Measurements from ENCODE around the gene SMIM24.
"Not testable (repeated sequence)": the region's sequence is repeated elsewhere in the genome, so short reads cannot be mapped to it uniquely, and the experiment has no call there.

The SMIM24 gene

DNA sequence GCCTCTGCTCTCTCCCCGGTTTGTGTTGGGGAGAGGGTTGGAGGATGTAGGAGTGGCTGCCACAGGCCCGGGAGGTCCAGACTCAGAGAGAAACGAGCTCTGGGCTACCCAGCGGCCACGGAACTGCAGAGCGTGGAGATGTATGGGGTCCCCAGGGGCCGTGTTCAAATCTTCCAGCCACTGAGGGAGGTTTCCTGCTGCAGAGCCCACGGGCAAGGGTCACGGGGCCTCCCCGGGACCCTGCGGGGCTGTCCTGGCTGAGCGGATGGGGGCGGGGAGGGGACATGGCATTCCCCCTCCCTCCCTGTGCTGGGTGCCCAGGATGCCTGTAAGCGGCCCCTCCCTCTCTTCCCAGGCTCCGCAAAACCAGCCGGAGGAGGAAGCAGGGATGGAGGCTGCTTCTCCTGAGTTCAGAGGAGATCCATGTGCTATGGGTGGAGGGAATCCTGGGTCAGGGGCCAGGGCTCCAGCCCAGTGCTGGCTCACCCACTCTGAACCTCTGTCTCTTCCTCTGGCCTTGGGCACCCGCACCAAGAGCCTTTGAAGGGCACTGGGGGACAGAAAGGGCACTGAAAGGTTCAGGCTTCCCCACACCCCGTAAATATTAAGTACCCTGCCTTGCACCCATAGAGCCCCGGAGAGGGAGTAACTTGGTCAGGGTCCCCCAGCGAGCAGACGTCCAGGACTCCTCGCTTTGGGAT lies 22.6 kb downstream of the SMIM24 start:
- H3K4me3 ChIP-seq (ENCODE audit: low read depth, low read length) = no peak overlapping the region

DNA sequence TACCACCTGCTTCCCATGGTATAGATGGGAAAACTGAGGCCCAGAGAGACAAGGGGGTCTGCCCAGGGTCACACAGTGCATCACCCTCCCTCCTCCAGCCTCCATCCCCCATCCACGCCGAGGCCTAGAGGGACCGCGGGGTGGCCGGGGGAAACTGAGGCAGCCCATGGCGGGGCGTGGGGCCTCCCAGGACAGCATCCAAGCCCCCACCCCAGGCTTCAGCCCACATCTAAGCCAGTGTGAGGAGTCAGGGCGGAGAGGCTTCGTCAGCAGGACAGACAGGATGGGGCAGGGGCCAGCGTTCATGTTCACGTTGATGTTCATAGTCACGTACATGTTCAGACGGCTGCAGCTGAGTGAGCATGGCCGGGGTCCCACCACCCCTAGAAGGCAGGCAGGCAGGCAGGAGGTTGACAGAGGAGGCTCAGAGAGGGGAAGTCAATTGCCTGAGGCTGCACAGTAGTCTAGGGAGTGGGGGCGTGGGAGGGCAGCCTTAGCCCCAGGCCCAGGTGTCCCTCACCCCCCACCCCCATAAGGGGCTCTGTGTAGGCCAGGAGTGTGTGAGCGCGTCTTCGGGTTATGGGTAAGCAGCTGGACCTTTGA lies 23.3 kb downstream of the SMIM24 start:
- no peak overlapping the region for H3K4me3 ChIP-seq (ENCODE audit: low read depth, low read length)

DNA sequence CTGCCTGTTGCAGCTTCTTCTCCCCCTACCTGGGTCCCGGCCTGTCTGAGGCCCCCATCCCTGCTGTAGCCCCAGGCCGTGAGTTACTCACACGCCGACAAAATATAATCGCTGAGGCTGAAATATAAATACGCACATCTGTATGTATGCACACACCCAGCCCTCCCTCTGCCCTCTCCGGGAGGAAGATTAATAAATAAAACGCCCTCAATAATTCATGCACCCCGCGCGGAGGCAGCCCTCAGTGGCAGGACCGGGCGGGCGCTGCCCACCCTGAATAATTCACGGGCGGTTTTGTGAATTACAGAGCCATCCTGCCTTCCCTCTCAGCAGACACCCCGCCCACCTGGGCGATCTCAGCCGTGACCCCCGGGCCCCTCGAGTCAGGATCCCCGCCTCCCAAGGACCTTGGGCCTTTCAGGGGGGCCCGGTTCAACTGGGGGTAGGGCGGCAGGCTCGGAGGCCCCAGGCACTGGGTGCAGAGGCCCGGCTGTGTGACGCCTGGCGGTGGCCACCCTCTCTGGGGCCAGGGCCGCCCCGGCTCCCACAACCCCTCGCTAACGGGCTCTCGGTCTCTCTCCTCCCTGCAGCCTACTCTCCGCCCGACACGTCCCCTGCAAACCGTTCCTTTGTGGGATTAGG lies 24.2 kb downstream of the SMIM24 start:
- H3K4me3 ChIP-seq (ENCODE audit: low read depth, low read length) = no peak overlapping the region

DNA sequence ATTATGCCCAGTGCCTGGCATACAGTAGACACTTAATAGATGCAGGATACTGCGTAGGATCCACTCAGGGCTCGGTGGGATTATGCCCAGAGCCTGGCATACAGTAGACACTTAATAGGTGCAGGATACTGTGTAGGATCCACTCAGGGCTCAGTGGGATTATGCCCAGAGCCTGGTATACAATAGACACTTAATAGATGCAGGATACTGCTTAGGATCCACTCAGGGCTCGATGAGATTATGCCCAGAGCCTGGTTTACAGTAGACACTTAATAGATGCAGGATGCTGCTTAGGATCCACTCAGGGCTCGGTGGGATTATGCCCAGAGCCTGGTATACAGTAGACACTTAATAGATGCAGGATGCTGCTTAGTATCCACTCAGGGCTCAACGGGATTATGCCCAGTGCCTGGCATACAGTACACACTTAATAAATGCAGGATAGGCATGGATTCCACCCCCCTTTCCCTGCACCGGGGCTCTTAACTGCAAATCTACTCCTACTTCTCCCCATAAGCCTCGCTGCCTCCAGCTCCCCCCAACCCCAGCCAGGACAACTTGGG lies 24.9 kb downstream of the SMIM24 start:
- H3K4me3 ChIP-seq (ENCODE audit: low read depth, low read length) = no peak overlapping the region

DNA sequence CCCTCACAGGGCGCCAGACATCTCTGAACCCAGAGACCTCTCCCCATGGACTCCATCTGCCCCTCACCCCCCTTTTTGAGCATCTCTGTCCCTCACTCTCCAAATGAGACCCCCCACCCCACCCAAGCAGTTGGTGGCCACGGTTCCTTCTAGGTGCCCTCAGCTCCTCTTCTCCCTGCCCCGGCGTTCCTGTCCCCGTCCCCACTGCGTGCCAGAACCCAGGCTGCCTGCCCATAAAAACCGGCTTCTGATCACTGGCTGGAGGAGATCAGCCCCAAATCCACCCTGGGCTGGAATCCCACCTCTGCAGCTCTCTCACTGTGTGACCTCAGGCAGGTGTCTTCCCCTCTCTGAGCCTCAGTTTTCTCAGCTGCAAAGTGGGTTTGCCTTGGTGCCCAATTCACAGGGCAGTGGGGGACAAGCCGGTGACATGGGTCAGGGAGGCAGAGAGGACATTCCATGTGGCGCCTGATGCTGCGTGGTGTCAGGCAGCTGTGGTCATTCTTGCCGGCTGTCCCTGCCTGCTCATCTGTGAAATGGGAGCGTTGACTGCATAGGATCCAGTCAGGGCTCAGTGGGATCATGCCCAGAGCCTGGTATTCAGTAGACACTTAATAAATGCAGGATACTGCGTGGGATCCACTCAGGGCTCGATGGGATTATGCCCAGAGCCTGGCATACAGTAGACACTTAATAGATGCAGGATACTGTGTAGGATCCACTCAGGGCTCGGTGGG lies 25.5 kb downstream of the SMIM24 start:
- H3K4me3 ChIP-seq (ENCODE audit: low read depth, low read length) = no peak overlapping the region

DNA sequence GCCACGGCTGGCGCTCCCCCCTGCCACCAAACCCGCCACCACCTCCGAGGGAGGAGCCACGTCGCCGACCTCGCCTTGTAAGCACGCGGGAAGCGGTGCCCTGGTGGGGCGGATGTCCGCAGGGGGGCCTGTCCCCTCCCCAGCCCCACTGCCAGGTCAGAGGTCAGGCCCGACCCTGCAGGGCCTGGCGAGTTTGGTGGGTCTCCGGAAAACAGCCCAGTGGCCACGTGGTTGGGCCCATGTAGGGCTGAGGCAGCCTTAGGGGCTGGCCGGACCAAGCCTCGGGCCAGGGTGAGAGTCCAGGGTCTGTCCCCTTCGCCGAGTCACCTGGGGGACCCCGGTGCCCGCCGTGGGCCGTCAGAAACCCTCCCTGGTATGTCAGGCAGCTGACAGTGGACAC lies 26.5 kb downstream of the SMIM24 start:
- H3K4me3 ChIP-seq (ENCODE audit: low read depth, low read length) = no peak overlapping the region

DNA sequence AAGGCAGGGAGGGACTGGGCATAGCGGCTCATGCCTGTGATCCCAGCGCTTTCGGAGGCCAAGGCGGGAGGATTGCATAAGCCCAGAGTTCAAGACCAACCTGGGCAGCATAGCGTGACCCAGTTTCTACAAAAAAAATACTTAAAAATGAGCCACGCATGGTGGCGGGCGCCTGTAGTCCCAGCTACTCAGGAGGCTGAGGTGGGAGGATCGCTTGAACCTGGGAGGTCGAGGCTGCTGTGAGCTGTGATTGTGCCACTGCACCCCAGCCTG lies 27.4 kb downstream of the SMIM24 start:
- not testable (repeated sequence) for H3K4me3 ChIP-seq (ENCODE audit: low read depth, low read length)

DNA sequence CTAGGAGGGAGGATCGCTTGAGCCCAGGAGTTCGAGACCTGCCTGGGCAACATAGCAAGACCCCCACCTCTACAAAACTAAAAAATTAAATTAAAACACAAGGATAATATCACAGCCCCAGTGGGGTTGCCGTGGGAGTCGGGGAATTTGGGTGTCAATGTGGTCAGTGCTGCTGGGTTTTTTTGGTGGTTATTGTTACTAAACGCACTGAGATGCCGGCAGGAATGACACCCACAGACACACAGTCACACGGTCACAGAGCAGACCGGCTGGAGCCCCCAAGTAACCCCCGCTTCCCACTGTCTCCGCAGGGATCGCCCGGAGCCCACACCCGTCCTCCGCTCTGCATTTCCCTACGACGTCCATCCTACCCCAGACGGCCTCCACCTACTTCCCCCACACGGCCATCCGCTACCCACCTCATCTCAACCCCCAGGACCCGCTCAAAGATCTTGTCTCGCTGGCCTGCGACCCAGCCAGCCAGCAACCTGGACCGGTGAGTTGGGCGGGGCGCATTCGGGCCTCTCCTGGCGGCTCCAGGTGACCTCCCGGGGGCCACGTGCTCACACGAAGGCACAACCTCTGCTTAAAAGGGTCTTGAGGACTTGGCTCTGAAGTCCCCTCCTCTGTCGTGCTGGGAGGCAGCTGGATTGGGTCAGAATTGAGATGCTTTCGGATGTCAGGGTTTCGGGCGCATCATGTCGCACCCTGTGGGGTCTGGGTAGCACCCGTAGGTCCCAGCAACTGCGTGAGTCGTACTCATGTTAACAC lies 28.0 kb downstream of the SMIM24 start:
- no peak overlapping the region for H3K4me3 ChIP-seq (ENCODE audit: low read depth, low read length)

DNA sequence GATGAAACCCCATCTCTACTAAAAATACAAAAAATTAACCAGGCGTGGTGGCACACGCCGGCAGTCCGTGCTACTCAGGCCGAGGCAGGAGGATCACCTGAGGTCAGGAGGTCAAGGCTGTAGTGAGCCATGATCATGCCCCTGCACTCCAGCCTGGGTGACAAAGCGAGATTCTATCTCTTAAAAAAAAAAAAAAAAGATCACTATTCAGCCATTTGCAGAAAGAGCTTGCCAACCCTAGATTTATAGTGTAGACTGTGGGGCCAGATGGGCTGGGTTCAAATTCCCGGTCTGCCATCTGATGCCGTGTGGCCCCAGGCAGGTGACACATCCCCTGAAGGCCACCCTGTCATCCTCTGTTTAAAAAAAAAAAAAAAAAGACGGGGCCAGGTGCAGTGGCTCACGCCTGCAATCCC lies 28.9 kb downstream of the SMIM24 start:
- H3K4me3 ChIP-seq (ENCODE audit: low read depth, low read length) = no peak overlapping the region

DNA sequence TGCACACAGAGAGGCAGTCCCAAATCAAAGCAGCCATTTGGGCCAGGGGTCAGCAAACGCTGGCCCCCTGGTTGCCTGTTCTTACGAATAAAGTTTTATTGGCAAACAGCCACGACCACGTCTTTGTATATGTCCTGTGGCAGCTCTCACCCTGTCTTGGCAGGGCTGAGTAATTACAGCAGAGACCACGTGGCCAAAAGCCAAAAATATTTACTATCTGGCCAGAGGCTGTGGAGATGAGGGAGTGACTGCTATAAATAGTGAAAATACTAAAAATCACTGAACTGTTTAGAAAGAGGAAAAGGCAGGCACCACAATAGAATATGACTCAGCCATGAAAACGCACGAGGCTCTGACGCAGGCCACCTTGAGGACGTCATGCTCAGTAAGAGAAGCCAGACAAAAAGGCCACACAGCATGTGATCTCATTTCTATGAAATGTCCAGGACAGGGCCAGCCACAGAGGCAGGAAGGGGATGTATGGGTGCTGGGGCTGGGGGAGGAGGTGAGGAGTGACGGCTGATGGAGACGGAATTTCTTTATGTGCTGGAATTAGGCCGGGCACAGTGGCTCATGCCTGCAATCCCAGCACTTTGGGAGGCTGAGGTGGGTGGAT lies 29.4 kb downstream of the SMIM24 start:
- H3K4me3 ChIP-seq (ENCODE audit: low read depth, low read length) = no peak overlapping the region

DNA sequence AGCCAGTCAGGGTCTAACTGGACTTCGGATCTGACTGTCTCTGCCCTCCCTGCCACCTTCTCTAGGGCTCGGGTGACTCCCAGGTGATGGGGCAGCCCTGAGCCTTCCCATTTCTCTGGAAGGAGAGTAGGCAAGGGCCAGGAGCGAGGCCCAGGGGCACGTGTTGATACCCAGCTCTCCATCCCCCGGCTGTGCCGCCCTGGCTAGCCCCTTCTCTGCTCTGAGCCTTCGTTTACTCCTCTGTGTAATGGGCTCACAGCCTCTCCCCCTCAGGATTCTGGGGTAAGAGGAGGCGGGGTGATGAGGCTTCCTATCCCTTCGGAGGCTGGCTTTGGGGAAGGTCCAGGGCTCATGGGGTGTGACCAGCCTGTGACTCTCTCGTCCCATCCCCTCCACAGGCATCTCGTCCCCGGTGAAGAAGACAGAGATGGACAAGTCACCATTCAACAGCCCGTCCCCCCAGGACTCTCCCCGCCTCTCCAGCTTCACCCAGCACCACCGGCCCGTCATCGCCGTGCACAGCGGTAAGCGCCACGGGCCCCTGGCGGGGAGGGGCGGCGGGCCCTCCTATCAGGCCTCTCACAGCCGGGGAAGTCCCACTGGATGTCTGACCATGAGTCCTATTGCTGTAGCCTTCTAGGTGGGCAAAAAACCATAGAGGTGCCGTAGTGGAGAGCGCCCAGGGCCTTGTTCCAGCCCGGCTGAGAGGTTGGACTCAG lies 31.6 kb downstream of the SMIM24 start:
- H3K4me3 ChIP-seq (ENCODE audit: low read depth, low read length) = no peak overlapping the region

DNA sequence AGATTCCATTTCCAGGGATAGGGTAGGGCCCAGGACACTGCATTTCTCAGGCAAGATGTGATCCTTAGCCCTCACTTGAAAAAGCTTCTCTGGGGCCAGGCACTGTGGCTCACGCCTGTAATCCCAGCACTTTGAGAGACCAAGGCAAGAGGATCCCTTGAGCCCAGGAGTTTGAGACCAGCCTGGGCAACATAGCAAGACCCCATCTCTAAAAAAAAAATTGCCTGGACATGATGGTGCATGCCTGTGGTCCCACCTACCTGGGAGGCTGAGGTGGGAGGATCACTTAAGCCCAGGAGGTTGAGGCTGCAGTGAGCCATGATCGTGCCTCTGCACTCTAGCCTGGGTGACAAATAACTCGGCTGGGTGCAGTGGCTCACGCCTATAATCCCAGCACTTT lies 33.7 kb downstream of the SMIM24 start:
- not testable (repeated sequence) for H3K4me3 ChIP-seq (ENCODE audit: low read depth, low read length)

DNA sequence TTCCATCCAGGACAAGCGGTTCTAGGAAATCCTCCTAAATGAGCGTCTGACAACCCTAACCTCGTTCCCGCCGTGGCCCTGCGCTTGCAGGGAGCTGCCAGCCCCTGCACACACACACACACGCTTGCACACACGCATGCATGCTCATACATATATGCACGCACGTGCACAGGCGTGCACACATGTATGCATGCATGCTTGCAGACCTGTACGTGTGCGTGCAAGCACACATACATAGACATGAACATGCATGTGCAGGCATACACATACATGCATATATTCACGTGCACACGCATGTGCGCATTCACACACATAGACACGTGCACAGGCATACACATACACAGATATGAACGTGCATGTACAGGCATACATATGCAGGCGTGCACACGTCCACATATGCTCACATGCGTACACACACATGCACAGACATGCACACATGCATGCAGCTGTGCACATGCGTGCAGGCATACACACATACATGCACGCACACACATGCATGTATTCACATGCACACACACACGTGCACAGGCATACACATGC lies 35.6 kb downstream of the SMIM24 start:
- no peak overlapping the region for H3K4me3 ChIP-seq (ENCODE audit: low read depth, low read length)

DNA sequence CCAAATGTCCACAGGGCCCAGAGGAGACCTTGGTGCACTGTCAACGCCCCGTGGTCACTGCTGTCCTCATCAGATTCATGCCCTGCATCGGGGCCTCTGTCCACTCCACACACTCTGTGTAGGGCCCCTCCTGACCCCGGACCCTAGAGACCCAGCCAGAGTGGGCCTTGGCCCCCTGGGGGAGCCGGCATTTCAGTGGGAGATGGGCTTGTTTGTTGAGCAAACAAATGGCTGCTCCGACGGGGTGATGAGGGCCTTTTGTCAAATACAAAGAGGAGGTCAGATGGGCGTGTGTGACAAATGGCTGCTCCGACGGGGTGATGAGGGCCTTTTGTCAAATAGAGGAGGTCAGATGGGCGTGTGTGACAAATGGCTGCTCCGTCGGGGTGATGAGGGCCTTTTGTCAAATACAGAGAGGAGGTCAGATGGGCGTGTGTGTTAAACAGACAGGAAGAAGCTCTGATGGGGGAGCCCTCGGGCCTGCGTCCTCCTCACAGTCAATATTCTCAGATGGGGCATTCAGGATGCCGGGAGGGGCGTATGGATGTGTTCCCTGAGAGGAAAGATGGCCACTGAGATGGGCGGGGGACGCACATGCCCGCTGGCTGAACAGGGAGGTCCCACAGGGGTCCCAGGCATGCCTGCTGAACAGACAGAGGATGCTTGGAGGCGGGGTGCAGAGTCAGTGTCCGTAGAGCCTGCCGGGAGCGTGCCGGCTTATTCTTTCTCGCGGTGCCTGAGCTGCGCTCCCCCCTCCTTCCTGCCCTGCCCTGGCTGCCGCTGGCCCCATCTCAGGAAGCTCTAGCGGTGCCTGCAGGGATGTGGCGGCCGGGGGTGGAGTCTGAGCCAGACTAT lies 36.3 kb downstream of the SMIM24 start:
- H3K4me3 ChIP-seq (ENCODE audit: low read depth, low read length) = no peak overlapping the region

DNA sequence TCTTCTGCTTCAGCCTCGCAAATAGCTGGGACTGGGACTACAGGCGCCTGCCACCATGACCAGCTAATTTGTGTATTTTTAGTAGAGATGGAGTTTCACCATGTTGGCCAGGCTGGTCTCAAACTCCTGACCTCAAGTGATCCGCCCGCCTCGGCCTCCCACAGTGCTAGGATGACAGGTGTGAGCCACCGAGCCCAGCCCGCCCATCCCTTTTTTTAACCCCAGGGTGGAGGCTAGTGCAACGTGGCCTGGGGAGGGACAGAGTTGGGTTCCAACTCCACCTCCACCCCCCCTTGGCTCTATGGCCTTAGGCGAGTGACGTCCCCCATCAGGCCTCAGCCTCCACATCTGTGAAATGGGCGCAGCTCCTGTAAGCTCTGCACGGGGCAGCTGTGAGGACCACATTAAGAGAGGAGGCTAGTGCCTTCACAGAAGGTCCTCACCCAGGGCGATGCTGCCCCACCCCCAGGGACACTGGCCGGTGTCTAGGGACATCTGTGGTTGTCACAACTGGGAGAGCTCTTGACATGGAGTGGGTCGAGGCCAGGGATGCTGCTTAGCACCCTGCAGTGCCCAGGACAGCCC lies 37.7 kb downstream of the SMIM24 start:
- H3K4me3 ChIP-seq (ENCODE audit: low read depth, low read length) = no peak overlapping the region

DNA sequence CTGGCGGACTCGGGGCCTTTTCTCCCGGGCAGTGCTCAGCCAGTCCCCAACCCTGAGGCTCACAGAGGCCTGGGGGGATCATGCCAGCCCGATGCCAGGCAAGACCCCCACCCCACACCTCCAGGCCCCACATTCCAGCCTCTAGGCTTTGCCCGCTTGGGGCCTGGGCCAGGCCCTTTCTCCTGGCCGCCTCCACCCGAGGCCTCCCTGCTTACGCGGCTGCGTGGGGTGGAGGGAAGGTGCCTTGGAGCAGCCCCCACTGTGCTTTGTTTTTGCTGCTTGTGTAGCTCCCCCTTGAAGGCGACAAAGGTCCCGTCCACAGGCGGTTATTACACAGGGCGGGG lies 38.4 kb downstream of the SMIM24 start:
- no peak overlapping the region for H3K4me3 ChIP-seq (ENCODE audit: low read depth, low read length)

DNA sequence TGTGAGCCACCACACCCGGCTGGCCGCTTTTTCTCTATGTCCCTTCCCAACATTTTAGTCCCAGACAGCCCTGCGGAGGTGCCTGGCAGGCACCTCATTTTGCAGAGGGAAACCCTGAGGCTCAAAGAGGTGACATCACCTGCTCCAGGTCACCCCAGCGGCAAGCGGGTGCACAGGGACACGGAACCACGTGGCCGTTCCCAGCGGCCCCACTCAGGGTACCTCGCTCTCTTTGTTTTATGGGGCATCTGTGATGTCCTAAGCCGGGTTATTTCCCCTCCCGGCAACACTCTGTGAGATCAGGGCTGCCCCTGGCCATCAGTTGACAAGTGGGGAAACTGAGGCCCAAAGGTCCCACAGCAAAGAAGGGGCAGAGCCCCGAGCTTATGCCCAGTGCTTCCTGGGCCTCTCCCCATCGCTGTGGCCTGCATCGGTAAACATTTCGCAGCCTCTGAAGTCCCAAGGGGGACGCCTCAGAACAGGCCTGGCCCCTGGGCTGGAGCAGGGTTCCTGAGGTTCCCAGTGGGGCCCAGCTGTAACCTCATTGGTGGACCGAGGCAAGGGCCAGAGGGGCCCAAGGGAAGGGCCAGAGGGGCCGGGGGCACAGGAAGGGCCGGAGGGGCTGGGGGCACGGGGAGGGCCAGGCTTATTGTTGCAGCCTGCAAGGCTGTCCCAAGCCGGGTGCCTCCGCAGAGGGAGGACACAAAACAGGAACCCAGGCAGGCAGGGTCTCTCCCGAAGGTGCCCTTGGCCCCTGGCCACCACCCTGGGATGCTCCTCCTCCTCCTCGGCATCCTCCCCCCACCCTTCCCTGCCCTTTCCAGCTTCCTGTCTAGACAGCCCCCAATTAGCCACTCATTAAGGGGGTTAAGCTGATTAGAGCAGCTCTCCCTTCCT lies 39.0 kb downstream of the SMIM24 start:
- H3K4me3 ChIP-seq (ENCODE audit: low read depth, low read length) = no peak overlapping the region
